Astrocyte (in vitro differentiated cells and primary cell): ENCODE results near the gene GGCX. TPM values are rescaled to one million over a fixed set of nuclear protein-coding genes. Genes with fewer than 3 reads are reported as not detected.

ENCODE experiments used
- DNase-seq: peaks from one replicate; pipeline ENCODE4 v3.0.0-alpha.2; 2010; ENCODE audit warnings: low read depth
- FAIRE-seq: peaks from 2 replicates; lab custom pipeline; 2011; peaks lifted over from hg19 to GRCh38; lab: Jason Lieb, UNC
- H2AFZ ChIP-seq: 2 replicates; pipeline ENCODE4 v1.6.0; 2012; ENCODE audit warnings: low read depth, low read length, inconsistent platforms
- H3K27ac ChIP-seq: 2 replicates; pipeline ENCODE4 v1.5.1; 2011; ENCODE audit warnings: low read depth, low read length, inconsistent platforms
- H3K27me3 ChIP-seq: 2 replicates; pipeline ENCODE4 v1.6.0; 2011; ENCODE audit warnings: low read length, inconsistent platforms; ENCODE audit not compliant: insufficient read depth
- H3K36me3 ChIP-seq: 2 replicates; pipeline ENCODE4 v1.5.1; 2011; ENCODE audit warnings: low read length, inconsistent platforms; ENCODE audit not compliant: insufficient read depth
- H3K4me1 ChIP-seq: 2 replicates; pipeline ENCODE4 v1.5.1; 2011; ENCODE audit warnings: low read length, inconsistent platforms; ENCODE audit not compliant: insufficient read depth
- H3K4me2 ChIP-seq: 2 replicates; pipeline ENCODE4 v1.6.0; 2012; ENCODE audit warnings: low read length, inconsistent platforms
- H3K4me3 ChIP-seq: 2 replicates; pipeline ENCODE4 v1.5.1; 2011; ENCODE audit warnings: low read depth, mild to moderate bottlenecking, low read length, inconsistent platforms; ENCODE audit not compliant: insufficient read depth
- H3K79me2 ChIP-seq: 2 replicates; pipeline ENCODE4 v1.6.0; 2012; ENCODE audit warnings: mild to moderate bottlenecking, low read length, inconsistent platforms; ENCODE audit not compliant: insufficient read depth
- H3K9ac ChIP-seq: 2 replicates; pipeline ENCODE4 v1.6.0; 2012; ENCODE audit warnings: mild to moderate bottlenecking, low read length, inconsistent platforms
- H3K9me3 ChIP-seq: 2 replicates; pipeline ENCODE4 v1.5.1; 2012; ENCODE audit warnings: low read depth, mild to moderate bottlenecking, low read length, inconsistent platforms; ENCODE audit not compliant: insufficient read depth
- H4K20me1 ChIP-seq: 2 replicates; pipeline ENCODE4 v1.6.0; 2012; ENCODE audit warnings: low read length, inconsistent platforms; ENCODE audit not compliant: insufficient read depth
- H3K27ac Mint-ChIP-seq: one replicate; pipeline ENCODE4 v1.8.0; 2021; ENCODE audit warnings: mild to moderate bottlenecking, mixed read lengths; ENCODE audit not compliant: unreplicated experiment
- H3K27me3 Mint-ChIP-seq: one replicate; pipeline ENCODE4 v1.8.0; 2021; ENCODE audit warnings: low read depth, mixed read lengths; ENCODE audit not compliant: unreplicated experiment
- H3K36me3 Mint-ChIP-seq: one replicate; pipeline ENCODE4 v1.8.0; 2021; ENCODE audit warnings: low read depth, mixed read lengths; ENCODE audit not compliant: unreplicated experiment
- H3K4me1 Mint-ChIP-seq: one replicate; pipeline ENCODE4 v1.8.0; 2021; ENCODE audit warnings: low read depth, mixed read lengths; ENCODE audit not compliant: unreplicated experiment
- H3K4me3 Mint-ChIP-seq: one replicate; pipeline ENCODE4 v1.8.0; 2021; ENCODE audit warnings: mild to moderate bottlenecking, moderate library complexity, mixed read lengths; ENCODE audit not compliant: unreplicated experiment
- H3K9me3 Mint-ChIP-seq: one replicate; pipeline ENCODE4 v1.8.0; 2021; ENCODE audit warnings: mild to moderate bottlenecking, mixed read lengths; ENCODE audit not compliant: unreplicated experiment
- CTCF ChIP-seq: IDR thresholded peaks from 2 replicates; pipeline ENCODE4 v1.5.1; 2011; ENCODE audit warnings: low read depth, mild to moderate bottlenecking, inconsistent platforms, low read length, moderate library complexity; ENCODE audit not compliant: insufficient read depth
- EZH2 ChIP-seq: IDR thresholded peaks from 2 replicates; pipeline ENCODE4 v1.6.1; 2012; ENCODE audit warnings: mild to moderate bottlenecking, low read length, inconsistent platforms; ENCODE audit not compliant: insufficient read depth
- total RNA-seq: library from RNA; stranded (reverse); gene quantifications from 2 replicates; pipeline ENCODE4 v1.2.1, GENCODE V29; 2021

GGCX gene
- total RNA-seq, 1 donor from 2014 or later: 79.0 TPM

DNA sequence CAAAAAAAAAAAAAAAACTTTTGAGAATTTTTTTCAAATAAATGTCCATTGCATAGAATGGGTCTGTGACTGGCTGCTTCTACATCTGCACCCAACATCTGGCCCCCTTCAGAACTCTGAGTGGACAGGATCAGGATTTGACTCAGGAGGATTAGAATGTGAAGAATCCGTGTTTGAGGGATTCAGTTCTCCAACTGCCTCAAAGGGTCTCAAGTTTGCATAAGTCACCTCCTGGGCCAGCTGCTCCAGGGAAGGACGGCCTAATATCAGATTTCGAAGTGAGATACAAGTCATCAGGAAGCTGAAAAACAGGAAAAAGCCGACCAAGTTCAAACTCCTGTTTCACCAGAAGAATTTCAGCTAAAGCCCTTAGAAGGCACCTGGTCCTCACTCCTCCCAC, 11.5 kb downstream of the GGCX start:
- H3K36me3 Mint-ChIP-seq: peaks cover 29% of the 10 kb centered on the region
- H3K4me3 ChIP-seq: no peak overlapping the region
- H3K4me3 Mint-ChIP-seq: no peak overlapping the region
- no peaks in the 10 kb centered on the region for H3K9me3 ChIP-seq
- H3K27ac ChIP-seq: peak overlapping the region; percentile 65
- peak overlapping the region; percentile 51 for H3K9ac ChIP-seq
- peaks cover 32% of the 10 kb centered on the region for H4K20me1 ChIP-seq
- H3K36me3 ChIP-seq: peaks cover 58% of the 10 kb centered on the region
- H3K79me2 ChIP-seq: no peaks in the 10 kb centered on the region
- no peaks in the 10 kb centered on the region for H3K27me3 Mint-ChIP-seq
- FAIRE-seq (no peak), DNase-seq (peak; percentile 93)
- H3K4me1 Mint-ChIP-seq: peaks cover 21% of the 10 kb centered on the region
- H3K27me3 ChIP-seq: no peaks in the 10 kb centered on the region
- H2AFZ ChIP-seq: no peak overlapping the region
- no peak for TF ChIP-seq EZH2
- peaks cover 10% of the 10 kb centered on the region for H3K4me1 ChIP-seq
- peak overlapping the region; percentile 83 for H3K27ac Mint-ChIP-seq
- no peaks in the 10 kb centered on the region for H3K9me3 Mint-ChIP-seq
- peak overlapping the region; percentile 66 for H3K4me2 ChIP-seq

GRCh38 chr2:85549095-85549494, 12.2 kb downstream of the GGCX start:
- H3K4me1 Mint-ChIP-seq: peaks cover 23% of the 10 kb centered on the region
- Histone ChIP-seq H3K27ac (no peak overlapping the region), H3K4me1 (peaks cover 10% of the 10 kb centered on the region), H3K4me3 (no peak overlapping the region), H3K4me2 (peak overlapping the region; percentile 66), H3K27me3 (no peaks in the 10 kb centered on the region), H2AFZ (no peak overlapping the region), H4K20me1 (peaks cover 39% of the 10 kb centered on the region), H3K36me3 (peaks cover 60% of the 10 kb centered on the region), H3K9me3 (no peaks in the 10 kb centered on the region), H3K79me2 (no peaks in the 10 kb centered on the region), H3K9ac (no peak overlapping the region)
- no peak overlapping the region for H3K27ac Mint-ChIP-seq
- FAIRE-seq: no peak
- H3K9me3 Mint-ChIP-seq: no peaks in the 10 kb centered on the region
- no peak overlapping the region for H3K4me3 Mint-ChIP-seq
- H3K36me3 Mint-ChIP-seq: peaks cover 29% of the 10 kb centered on the region
- H3K27me3 Mint-ChIP-seq: no peaks in the 10 kb centered on the region
- DNase-seq: no peak
- TF ChIP-seq EZH2: no peak
- no peak for TF ChIP-seq CTCF

DNA sequence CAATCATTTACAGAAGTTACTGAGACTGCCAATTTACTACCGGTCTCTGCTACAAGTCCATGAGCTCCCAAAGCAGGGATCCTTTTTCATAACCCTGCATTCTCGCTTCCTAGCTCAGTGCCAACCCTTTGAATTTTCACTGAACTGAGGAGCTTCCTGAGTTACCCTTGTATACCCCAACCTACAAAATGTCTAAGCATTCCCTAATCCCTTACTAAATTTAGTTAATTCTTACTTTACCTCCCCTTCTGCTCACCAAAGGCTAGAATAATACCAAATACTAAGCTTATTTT, 12.7 kb downstream of the GGCX start:
- TF ChIP-seq CTCF: no peak
- TF ChIP-seq EZH2: no peak
- peaks cover 25% of the 10 kb centered on the region for H3K4me1 Mint-ChIP-seq
- no peak overlapping the region for H3K27ac ChIP-seq
- peaks cover 61% of the 10 kb centered on the region for H3K36me3 ChIP-seq
- H4K20me1 ChIP-seq: peaks cover 45% of the 10 kb centered on the region
- H3K9me3 Mint-ChIP-seq: no peaks in the 10 kb centered on the region
- H3K79me2 ChIP-seq: no peaks in the 10 kb centered on the region
- H3K36me3 Mint-ChIP-seq: peaks cover 24% of the 10 kb centered on the region
- no peak overlapping the region for H3K27ac Mint-ChIP-seq
- H3K9ac ChIP-seq: no peak overlapping the region
- no peaks in the 10 kb centered on the region for H3K27me3 ChIP-seq
- no peak for FAIRE-seq
- no peak for DNase-seq
- H2AFZ ChIP-seq: no peak overlapping the region
- peaks cover 10% of the 10 kb centered on the region for H3K4me1 ChIP-seq
- no peaks in the 10 kb centered on the region for H3K9me3 ChIP-seq
- no peak overlapping the region for H3K4me3 ChIP-seq
- H3K4me3 Mint-ChIP-seq: no peak overlapping the region
- H3K27me3 Mint-ChIP-seq: no peaks in the 10 kb centered on the region
- H3K4me2 ChIP-seq: no peak overlapping the region
